Epithelial cell of esophagus (primary cell): ENCODE data around the gene BLOC1S4.

Experiments used
- DNase-seq: peaks from one replicate; pipeline ENCODE4 v3.0.0; 2010; ENCODE audit warnings: low read depth
- H3K4me3 ChIP-seq: 2 replicates; pipeline ENCODE4 v1.5.1; 2011; ENCODE audit warnings: mild to moderate bottlenecking, low read length, control low read depth
- TF ChIP-seq, protein P1 (sequence below): IDR thresholded peaks from 2 replicates; pipeline ENCODE4 v1.5.1; 2011; ENCODE audit warnings: low read depth, mild to moderate bottlenecking, low read length, control low read depth, inconsistent platforms; ENCODE audit not compliant: insufficient read depth; ENCODE audit errors: missing control alignments

Gene BLOC1S4

GRCh38 chr4:6727943-6728250 is 11.9 kb downstream of the BLOC1S4 start:
- TF ChIP-seq, protein P1, sequence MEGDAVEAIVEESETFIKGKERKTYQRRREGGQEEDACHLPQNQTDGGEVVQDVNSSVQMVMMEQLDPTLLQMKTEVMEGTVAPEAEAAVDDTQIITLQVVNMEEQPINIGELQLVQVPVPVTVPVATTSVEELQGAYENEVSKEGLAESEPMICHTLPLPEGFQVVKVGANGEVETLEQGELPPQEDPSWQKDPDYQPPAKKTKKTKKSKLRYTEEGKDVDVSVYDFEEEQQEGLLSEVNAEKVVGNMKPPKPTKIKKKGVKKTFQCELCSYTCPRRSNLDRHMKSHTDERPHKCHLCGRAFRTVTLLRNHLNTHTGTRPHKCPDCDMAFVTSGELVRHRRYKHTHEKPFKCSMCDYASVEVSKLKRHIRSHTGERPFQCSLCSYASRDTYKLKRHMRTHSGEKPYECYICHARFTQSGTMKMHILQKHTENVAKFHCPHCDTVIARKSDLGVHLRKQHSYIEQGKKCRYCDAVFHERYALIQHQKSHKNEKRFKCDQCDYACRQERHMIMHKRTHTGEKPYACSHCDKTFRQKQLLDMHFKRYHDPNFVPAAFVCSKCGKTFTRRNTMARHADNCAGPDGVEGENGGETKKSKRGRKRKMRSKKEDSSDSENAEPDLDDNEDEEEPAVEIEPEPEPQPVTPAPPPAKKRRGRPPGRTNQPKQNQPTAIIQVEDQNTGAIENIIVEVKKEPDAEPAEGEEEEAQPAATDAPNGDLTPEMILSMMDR, result no peak

DNA sequence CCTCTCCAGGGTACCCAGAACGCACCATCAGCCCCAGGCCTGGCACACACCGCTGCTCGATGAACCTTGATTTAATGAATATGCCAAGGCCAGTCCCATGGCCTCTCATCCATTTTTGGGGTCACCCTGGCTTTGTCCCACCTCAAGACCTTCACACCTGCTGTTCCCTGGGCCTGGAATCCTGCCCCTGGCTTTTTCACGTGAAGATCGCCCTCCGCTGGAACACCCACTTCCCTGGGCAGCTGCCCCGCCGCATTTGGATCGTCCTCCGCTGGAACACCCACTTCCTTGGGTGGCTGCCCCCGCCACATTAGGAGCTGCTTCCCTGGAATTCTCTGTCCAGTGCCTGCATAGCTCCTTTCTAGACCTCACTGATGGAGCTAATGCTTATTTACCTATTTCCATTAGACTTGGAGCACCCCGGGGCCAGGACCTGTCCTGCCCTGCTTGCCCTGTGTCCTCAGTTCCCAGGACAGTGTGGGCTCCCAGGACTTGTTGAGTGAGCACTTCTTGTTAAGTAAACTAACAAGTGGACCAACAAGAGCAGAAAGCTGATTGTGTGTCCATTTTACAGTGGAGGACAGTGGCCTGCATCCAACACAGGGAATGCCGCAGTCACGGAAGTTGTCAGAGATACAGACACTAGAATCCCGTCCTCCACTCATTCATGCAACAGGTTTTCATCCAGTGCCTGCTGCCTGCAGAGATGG is 12.5 kb downstream of the BLOC1S4 start:
- TF ChIP-seq, protein P1, result no peak
- no peak for DNase-seq
- H3K4me3 ChIP-seq, result no peak overlapping the region

More at GRCh38 chr4:6727943-6728250, 11.9 kb downstream of the BLOC1S4 start:
- H3K4me3 ChIP-seq, result no peak overlapping the region
- no peak for DNase-seq

GRCh38 chr4:6730603-6731317 is 14.8 kb downstream of the BLOC1S4 start:
- DNase-seq, result no peak
- no peak overlapping the region for H3K4me3 ChIP-seq
- TF ChIP-seq, protein P1, result no peak

- TF ChIP-seq, protein P1, result no peak
- no peak overlapping the region for H3K4me3 ChIP-seq
- DNase-seq, result no peak
These were observed 15.3 kb downstream of the BLOC1S4 start for GRCh38 chr4:6731318-6731675.

DNA sequence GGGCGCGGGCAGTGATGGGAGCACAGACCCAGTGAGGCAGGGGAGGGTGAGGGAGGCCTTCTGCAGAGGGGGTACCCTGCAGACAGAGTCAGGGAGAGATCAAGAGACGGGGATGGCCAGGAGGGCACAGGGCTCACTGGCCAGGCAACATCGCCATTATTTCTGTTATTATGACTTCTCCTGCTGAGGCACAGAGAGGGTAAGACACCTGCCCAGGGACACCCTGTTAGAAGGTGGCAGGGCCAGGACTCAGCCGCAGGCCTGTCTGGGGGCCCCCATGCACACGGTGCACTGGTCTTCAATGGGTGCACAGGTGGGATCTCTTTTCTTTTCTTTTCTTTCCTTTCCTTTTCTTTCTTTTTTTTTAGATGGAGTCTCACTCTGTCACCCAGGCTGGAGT is 15.8 kb downstream of the BLOC1S4 start:
- H3K4me3 ChIP-seq, result no peak overlapping the region
- TF ChIP-seq, protein P1, result no peak
- DNase-seq, result no peak

DNA sequence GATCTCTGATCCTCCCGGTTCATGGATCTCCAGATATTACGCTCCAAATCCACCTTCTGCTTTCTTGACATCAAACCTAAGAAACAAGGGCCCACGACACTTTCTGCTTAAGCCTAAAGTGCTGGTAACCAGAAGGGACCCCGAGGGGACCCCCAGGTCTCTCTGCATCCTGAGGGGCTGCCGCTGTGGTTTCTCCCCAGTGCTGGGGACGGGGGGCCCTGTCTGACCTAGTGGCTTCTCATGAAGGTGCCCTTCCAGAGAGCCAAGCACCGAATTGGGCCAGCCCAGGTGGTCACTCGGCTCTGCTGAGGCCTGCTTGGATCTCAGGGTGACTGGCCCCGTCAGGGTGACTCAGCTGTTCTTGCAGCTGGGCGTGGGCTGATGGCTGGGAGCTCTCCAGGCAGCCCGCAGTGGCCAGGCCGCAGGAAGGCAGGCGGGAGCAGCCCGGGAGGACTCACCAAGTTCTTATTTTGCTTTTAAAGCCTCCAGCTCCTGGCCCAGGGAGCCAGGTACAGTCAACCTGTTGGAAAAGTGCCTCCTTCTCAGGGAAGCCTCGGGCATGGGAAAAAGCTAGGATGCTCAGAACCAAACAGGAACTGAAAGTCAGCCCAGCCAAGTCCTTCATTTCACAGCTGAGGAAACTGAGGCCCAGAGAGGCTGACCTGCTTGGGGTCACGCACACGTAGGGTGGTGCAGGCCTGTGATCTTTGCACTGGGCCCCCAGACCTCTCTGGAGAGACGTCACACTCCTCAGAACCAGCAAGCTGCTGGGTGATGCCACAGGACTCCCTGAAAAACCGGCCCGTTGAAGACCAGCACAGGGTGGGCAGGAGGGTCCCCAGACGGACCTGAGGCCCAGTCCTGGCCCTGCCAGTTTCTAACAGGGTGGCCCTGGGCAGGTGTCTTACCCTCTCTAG is 16.7 kb downstream of the BLOC1S4 start:
- DNase-seq, result peak; percentile 87
- TF ChIP-seq, protein P1, result no peak
- H3K4me3 ChIP-seq, result no peak overlapping the region
